DOHH2 (cell line): ENCODE results near the gene TRIM63.
A peak's percentile ranks its signal among the peaks of the same experiment; 100 is the strongest.

Source experiments
- H3F3A ChIP-seq: fragments of 200-600 bp; sonication (generic), shearing (Covaris generic); 2 replicates; pipeline ENCODE4 v1.6.0; 2016; ENCODE audit warnings: antibody characterized with exemption, mild to moderate bottlenecking; ENCODE audit not compliant: control insufficient read depth, insufficient read depth
- H3K27ac ChIP-seq: fragments of 200-600 bp; sonication (generic); 2 replicates; pipeline ENCODE4 v1.5.1; 2014; ENCODE audit warnings: low read depth, mild to moderate bottlenecking, low read length, moderate library complexity
- H3K27me3 ChIP-seq: fragments of 200-600 bp; sonication (generic); 2 replicates; pipeline ENCODE4 v1.6.1; 2014; ENCODE audit warnings: mild to moderate bottlenecking, low read length, mixed read lengths; ENCODE audit not compliant: control insufficient read depth
- H3K36me3 ChIP-seq: fragments of 200-600 bp; sonication (generic); 2 replicates; pipeline ENCODE4 v1.6.1; 2014; ENCODE audit warnings: mild to moderate bottlenecking, low read length, moderate library complexity, mixed read lengths; ENCODE audit not compliant: control insufficient read depth
- H3K4me1 ChIP-seq: fragments of 200-600 bp; sonication (generic); 2 replicates; pipeline ENCODE4 v1.6.1; 2014; ENCODE audit warnings: mild to moderate bottlenecking, low read length, mixed read lengths; ENCODE audit not compliant: control insufficient read depth
- H3K4me2 ChIP-seq: fragments of 200-600 bp; sonication (generic); 2 replicates; pipeline ENCODE4 v1.6.0; 2014; ENCODE audit warnings: mild to moderate bottlenecking, low read length, moderate library complexity
- H3K4me3 ChIP-seq: fragments of 200-600 bp; sonication (generic); 2 replicates; pipeline ENCODE4 v1.5.1; 2014; ENCODE audit warnings: mild to moderate bottlenecking, low read length, mixed read lengths
- H3K79me2 ChIP-seq: fragments of 200-600 bp; sonication (generic); 2 replicates; pipeline ENCODE4 v1.6.1; 2014; ENCODE audit warnings: mild to moderate bottlenecking, low read length, mixed read lengths; ENCODE audit not compliant: control insufficient read depth
- H3K9me2 ChIP-seq: fragments of 200-600 bp; sonication (generic); replicated peaks from 2 replicates; pipeline ENCODE4 v1.6.1; 2014; ENCODE audit warnings: mild to moderate bottlenecking, low read length, mixed read lengths; ENCODE audit not compliant: control insufficient read depth
- H3K9me3 ChIP-seq: fragments of 200-600 bp; sonication (generic); 2 replicates; pipeline ENCODE4 v1.6.1; 2014; ENCODE audit warnings: antibody characterized with exemption, low read length, mixed read lengths; ENCODE audit not compliant: control insufficient read depth, insufficient read depth
- H4K20me1 ChIP-seq: fragments of 200-600 bp; sonication (generic); 2 replicates; pipeline ENCODE4 v1.6.0; 2014; ENCODE audit warnings: low read depth, mild to moderate bottlenecking, antibody characterized with exemption, low read length, moderate library complexity; ENCODE audit not compliant: control insufficient read depth, insufficient read depth
- EZH2phosphoT487 ChIP-seq: fragments of 200-600 bp; sonication (generic); IDR thresholded peaks from 2 replicates; pipeline ENCODE4 v1.6.1; 2017; ENCODE audit warnings: borderline replicate concordance, mild to moderate bottlenecking, antibody characterized with exemption, low read length, moderate library complexity, mixed read lengths
- TF ChIP-seq, protein P1 (sequence below): fragments of 200-600 bp; sonication (generic); IDR thresholded peaks from one replicate; pipeline ENCODE4 v1.5.1; 2014; ENCODE audit warnings: antibody characterized with exemption, mild to moderate bottlenecking, low read depth, low read length; ENCODE audit not compliant: poor library complexity, severe bottlenecking

Gene TRIM63

DNA sequence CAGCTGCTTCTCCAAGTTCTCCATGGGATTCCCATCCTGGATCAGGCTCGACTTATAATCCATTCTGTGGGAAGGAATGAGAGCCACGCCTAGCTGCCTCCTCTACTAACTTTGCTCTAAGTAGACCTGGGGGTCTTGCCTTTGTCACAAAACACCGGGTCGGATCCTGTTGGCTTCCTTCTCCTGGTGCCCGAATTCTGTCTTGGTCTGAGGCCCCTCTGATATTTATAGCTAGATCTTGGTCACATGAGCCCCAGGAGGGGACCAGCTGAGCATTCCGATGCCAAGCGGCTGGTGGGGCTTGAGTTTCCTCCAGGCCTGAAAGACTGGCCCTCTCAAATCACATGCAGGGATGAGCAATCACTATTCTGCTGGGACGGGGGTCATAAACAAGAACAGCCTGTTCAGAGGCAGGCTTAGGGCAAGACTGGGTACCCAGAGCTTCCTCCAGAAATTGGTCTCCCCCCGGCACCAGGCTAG, at the start of gene TRIM63:
TRIM63 (minus strand) TSS at position 199 of the 480 bp plus-strand sequence; CDS start at position 63, 136 bp downstream.
- Histone ChIP-seq H3K79me2 (no peaks in the 10 kb centered on the region), H3K9me2 (no peaks in the 10 kb centered on the region), H3K4me3 (no peak within 1 kb of the TSS), H3K9me3 (no peaks in the 10 kb centered on the region), H3K27me3 (peaks cover 7% of the 10 kb centered on the region), H3K27ac (no peak within 1 kb of the TSS), H4K20me1 (no peaks in the 10 kb centered on the region), H3K4me1 (no peaks in the 10 kb centered on the region), H3K4me2 (no peak within 1 kb of the TSS), H3F3A (no peaks in the 10 kb centered on the region), H3K36me3 (no peaks in the 10 kb centered on the region)
- TF ChIP-seq, protein P1, sequence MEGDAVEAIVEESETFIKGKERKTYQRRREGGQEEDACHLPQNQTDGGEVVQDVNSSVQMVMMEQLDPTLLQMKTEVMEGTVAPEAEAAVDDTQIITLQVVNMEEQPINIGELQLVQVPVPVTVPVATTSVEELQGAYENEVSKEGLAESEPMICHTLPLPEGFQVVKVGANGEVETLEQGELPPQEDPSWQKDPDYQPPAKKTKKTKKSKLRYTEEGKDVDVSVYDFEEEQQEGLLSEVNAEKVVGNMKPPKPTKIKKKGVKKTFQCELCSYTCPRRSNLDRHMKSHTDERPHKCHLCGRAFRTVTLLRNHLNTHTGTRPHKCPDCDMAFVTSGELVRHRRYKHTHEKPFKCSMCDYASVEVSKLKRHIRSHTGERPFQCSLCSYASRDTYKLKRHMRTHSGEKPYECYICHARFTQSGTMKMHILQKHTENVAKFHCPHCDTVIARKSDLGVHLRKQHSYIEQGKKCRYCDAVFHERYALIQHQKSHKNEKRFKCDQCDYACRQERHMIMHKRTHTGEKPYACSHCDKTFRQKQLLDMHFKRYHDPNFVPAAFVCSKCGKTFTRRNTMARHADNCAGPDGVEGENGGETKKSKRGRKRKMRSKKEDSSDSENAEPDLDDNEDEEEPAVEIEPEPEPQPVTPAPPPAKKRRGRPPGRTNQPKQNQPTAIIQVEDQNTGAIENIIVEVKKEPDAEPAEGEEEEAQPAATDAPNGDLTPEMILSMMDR = no peak
- no peak for TF ChIP-seq EZH2phosphoT487

DNA sequence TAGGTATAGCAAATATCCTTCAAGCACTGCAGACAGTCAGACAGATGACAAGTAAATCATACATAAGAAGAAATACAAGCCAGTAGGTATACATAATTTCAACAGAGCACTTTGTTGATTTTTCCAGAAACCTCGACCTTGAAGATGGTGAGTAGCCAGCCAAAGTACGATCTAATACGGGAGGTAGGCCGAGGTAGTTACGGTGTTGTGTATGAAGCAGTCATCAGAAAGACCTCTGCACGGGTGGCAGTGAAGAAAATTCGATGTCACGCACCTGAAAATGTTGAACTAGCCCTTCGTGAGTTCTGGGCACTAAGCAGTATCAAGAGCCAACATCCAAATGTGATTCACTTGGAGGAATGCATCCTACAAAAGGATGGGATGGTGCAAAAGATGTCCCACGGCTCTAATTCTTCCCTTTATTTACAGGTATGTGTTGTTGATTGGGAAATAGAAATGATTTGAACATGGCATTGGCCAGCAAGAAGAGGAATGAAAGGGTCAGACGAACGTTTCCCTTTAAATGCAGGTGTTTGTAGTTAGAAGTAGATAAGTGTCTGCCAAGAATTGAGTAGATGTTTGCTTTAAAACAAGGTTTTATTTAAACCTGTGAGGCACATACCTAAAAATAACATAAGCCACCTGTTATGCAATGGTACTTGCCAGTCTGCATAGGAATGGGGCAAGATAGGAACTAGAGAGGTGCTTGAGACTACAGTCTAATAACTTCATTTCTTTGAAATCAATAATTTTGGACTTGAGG, 46.9 kb upstream of the TRIM63 start:
- Histone ChIP-seq H3K79me2 (peaks cover 33% of the 10 kb centered on the region), H3K4me2 (no peak overlapping the region), H3K27ac (no peak overlapping the region)

DNA sequence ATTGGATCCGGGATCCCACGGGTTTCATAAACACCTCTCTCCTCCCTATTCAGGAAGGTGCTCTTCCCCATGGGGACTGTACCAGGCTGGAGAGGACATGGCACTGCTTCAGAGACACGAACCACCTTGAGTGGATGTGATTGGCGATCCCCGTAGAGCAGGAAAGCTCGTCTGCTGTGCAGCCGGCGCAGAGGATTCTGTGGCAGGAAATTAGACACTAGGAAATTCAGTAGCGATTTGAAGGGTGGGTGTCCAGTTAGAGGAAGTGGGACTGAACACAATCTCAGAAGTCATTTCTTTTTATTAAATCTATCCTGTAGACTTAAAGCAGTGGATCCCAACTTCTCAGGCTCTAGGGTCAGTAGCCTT, 45.0 kb upstream of the TRIM63 start:
- Histone ChIP-seq H3K36me3 (peaks cover 34% of the 10 kb centered on the region), H3K27me3 (no peaks in the 10 kb centered on the region), H3K9me3 (no peaks in the 10 kb centered on the region), H3K9me2 (no peaks in the 10 kb centered on the region), H4K20me1 (no peaks in the 10 kb centered on the region), H3K4me3 (peak overlapping the region; percentile 95), H3K4me2 (peak overlapping the region; percentile 93), H3K4me1 (peaks cover 26% of the 10 kb centered on the region), H3K79me2 (peaks cover 33% of the 10 kb centered on the region), H3F3A (0 out of 2 replicates have a peak, but pooled peaks cover 4% of the 10 kb centered on the region), H3K27ac (peak overlapping the region; percentile 60)
- TF ChIP-seq EZH2phosphoT487 = no peak
- TF ChIP-seq, protein P1 = no peak

More for the DNA sequence above, 46.9 kb upstream of the TRIM63 start:
- Histone ChIP-seq H3K4me1 (peaks cover 26% of the 10 kb centered on the region), H3K36me3 (peaks cover 47% of the 10 kb centered on the region), H3K27me3 (no peaks in the 10 kb centered on the region), H3F3A (0 out of 2 replicates have a peak, but pooled peaks cover 4% of the 10 kb centered on the region), H3K9me3 (no peaks in the 10 kb centered on the region), H3K9me2 (no peaks in the 10 kb centered on the region), H4K20me1 (no peaks in the 10 kb centered on the region), H3K4me3 (no peak overlapping the region)
- no peak for TF ChIP-seq EZH2phosphoT487
- TF ChIP-seq, protein P1 = no peak
